CD1c-positive myeloid dendritic cell (primary cell): ENCODE data around the gene PRUNE1.

ENCODE experiments used
- DNase-seq: peaks from one replicate; pipeline ENCODE4 v3.0.0-alpha.2; 2016; ENCODE audit errors: extremely low spot score

Gene PRUNE1

DNA sequence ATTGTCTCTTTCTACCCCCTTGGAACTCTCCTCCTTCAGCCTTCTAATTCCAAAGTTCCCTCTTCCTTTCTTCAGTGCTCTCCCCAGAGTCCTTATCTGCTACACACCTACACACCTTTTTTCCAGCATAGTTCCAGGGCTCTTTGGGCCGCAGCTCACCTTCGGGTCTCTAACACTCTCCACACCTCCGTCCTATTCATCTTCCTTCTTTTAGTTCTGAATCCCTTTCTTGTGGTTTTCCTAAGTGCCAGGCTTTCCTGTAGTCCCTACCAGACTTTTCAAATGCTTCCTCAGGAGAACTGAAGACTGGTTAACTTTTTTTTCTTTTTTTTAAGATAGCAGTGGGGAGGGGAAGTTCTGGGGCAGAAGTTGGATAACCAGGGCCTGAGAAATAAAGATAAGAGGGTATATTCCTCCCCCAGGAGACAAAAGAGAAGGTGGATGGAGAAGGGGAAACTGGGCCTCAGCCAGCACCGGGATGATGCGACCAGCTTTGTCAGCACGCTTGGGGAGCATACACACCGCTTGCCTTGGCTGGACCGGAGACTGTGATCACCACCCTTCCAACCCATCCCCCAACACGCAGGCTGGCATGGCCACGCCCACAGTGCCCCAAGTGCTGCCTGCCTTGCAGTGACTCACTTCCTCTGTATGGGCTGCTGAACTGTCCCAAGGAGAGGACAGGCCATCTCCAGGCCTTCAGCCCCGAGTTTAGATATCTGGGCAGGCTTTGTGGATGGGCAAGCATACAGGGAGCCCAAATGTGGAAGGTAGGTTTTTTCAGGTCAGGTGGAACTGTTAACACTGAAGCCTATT lies 31.2 kb upstream of the PRUNE1 start:
- peak; percentile 86 for DNase-seq

DNA sequence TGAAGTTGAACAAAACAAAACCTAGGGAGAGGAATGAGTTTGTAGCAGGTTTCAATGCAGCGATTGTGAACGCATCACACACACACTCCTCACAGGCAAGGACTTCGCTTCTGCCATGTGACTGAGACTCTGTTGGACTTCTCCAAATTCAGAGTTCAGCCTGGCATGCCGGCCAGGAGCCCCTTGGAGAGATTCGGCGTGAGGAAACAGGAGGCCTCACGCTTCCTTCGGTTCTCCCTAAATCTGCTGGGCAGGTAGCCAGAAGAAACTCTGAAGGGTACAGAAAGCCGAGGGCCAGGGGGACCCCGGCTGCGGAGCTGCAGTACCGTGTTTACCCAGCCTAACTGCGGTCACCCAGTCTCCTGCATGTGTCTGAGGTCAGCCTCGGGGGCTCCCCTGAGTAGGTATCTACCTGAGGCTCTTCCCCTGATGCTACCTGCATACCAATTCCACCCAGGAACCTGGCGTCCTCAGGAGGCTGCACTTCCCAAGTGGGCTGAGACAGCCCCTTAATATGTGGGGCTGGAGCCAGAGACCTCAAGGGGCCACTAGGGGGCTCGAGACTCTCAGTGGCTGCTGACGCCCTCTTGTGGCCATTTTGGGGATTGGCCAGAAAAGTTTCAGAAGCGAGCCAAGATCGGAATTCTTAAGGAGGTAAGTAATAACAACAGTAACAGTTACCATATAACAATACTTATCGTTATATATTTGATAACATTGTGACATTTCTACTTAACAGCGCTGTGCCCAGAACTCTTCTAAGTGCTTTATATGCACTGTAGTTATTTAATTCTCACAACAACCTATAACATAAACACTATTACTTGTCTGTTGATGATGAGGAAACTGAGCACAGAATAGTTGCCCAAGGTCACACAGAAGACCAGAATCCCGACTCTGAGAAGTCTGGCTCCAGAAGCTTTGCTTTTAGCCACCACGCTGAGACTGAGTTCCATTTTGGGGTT lies 28.9 kb upstream of the PRUNE1 start:
- DNase-seq: peak; percentile 97

DNA sequence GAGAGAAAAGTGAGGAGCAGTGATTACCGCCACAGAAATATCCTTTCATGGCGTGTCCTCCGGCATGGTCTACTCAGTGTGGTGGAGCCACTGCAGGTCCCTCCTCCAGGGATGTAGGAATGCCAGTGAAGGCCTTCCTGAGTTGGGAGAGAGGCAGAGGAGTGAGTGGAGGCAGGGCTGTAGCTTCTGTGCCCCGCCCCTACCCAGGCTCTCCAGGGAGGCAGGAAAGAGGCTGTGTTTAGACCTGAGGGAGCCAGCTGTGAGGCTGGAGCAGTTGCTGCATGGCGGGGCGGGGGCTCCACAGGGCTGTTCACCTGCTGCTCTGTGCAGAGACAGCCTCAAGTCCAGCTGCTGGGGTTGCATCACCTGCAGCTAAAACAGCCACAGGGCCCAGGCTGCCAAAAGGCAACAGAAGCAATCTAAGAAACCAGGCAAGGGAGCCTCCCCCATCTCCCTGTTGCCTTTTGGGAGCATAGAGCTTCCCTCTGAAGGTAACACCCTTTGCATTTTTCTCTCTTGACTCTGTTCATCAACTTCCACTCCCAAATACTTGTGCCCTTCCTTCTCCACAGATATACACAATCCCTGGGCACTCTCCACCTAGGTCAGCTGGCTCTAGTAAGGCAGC lies 27.0 kb upstream of the PRUNE1 start:
- no peak for DNase-seq

DNA sequence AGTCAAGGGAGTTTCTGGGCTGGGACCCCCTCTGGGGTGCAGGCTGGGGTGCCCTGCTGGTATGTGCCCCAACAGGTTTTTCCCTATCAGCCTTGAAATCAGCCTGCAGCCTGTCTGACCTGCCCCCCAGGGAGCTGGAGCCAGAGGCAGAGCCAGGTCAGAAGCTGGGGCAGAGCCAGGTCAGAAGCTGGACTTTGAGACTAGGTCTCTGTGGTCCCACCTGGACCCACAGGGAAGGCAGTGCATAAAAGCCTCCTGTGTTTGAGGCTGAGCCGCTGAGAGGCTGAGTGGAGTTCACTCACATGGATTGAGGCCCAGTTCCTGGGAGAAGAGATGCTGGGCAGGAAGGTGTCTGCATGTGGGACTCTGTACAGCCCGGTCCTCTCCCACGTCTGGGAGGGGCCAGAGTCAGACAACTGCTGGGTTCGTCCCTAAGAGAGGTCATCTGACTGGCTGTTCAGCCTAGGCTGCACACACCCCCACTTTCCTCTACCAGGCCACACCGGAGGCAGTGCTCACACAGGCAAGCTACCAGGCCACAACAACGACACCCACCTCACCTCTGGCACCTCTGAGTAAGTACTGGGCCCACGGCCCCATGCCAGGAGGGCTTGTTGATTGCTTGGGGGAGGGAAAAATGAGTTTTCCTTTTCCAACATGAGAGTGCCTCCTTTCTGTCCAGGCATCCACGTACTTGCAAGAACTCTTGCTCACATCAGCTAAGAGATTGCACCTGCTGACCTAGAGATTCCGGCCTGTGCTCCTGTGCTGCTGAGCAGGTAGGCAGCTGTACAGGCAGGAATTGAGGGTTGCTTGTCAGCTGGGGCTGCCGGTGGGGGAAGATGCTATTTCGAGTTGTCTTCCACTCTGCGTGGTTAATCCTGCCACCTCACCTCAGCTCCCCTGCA lies 26.2 kb upstream of the PRUNE1 start, which contains the start of gene ANXA9:
ANXA9 (plus strand) TSS at position 488 of the 908 bp plus-strand sequence. CDS start 814 bp downstream, outside the sequence.
- DNase-seq: no peak

DNA sequence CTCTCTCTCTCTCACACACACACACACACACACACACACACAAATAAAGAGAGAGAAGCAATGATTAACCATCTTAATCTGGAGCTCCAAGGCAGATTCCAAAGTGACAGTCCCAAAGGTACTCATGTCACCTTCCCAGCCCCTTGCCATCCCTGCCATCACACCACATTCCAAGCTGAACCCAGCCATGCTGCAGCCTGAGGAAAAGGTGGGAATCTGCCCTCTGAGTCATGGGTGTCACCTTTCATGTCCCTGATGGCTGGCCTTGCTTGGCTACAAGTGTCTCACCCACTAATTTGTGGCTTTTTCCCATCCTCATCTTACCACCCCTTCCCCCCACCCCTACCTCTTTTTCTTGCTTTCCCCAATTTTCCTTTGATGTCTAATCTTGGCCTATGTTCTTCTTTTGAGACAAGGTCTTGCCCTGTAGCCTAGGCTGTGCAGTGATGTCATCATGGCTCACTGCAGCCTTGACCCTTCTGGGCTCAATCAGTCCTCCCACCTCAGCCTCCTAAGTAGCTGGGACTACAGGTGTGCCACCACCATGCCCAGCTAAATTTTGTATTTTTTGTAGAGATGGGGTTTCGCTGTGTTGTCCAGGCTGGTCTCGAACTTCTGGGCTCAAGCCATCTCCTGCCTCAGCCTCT lies 22.9 kb upstream of the PRUNE1 start:
- DNase-seq: no peak

DNA sequence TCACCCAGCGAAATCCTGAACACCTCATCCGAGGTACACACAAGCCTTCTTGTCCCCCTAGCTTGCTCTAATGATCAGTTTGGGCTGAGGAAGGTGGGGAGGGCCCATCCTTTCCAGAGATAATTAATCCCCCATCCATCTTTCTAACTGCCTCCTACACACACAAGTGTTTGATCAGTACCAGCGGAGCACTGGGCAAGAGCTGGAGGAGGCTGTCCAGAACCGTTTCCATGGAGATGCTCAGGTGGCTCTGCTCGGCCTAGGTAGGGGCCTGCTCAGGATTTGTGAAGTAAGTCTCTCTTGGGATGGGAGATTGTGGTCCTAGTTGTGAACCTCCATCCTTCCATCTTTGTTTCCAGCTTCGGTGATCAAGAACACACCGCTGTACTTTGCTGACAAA lies 20.3 kb upstream of the PRUNE1 start:
- no peak for DNase-seq

DNA sequence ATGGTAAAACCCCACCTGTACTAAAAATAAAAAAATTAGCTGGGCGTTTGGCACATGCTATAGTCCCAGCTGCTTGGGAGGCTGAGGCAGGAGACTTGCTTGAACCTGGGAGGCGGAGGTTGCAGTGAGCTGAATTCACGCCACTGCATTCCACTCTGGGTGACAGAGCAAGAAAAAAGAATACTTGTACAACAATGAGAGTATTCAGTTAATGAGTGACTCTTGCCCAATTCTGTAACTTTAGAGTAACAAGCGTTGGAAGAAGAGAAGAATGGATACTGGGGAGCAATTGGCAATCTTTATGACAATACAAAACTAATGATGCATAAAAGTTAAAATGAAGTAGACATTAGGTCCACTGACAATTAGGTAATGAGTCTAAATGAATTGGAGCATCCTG lies 15.6 kb upstream of the PRUNE1 start:
- no peak for DNase-seq

DNA sequence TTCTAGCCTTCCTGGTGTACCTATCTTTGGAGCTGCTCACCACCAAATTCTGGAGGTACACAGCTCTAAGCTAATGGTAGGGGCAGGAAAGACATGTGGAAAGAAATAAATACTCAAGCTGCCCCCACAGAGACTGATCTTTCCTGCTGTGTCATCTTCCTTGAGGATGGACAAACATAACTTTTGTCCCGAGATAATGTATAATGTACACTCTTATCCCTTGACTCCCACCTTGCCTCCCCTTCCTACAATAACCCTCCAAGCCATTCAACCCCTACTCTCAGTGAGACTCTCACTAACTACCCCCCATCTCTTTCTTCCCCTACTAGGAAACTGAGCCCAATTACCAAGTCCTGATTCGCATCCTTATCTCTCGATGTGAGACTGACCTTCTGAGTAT lies 14.0 kb upstream of the PRUNE1 start:
- no peak for DNase-seq

DNA sequence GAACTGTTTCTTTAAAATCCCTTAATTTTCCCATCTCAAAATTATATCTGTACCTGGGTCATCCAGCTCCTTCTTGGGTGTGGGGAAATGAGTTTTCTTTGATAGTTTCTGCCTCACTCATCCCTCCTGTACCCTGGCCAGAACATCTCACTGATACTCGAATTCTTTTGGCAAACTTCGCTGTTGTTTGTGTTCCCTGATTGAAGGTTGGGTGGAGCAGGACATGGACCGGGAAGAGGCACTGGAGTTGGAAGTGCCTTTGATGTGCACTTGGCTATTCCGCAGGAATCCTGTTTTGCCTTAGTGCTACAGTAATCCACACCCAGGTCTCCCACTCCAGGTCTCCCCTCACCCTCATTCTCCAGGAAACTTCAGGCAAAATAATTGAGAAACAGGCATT lies 12.8 kb upstream of the PRUNE1 start:
- DNase-seq: no peak

DNA sequence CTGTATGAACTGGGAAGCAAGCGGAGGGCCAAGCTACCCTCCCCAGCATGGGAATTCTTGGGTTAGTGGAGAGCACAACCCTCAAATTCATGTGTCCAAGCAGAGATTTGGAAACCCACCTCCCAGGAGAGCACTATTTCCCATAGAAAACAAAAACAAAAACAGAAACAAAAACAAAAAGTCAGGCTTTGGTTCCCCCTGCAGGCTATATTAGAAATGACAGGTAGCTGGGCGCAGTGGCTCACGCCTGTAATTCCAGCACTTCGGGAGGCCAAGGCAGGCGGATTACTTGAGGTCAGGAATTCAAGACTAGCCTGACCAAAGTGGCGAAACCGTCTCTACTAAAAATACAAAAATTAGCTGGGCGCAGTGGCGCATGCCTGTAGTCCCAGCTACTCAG lies 12.4 kb upstream of the PRUNE1 start:
- peak; percentile 58 for DNase-seq

DNA sequence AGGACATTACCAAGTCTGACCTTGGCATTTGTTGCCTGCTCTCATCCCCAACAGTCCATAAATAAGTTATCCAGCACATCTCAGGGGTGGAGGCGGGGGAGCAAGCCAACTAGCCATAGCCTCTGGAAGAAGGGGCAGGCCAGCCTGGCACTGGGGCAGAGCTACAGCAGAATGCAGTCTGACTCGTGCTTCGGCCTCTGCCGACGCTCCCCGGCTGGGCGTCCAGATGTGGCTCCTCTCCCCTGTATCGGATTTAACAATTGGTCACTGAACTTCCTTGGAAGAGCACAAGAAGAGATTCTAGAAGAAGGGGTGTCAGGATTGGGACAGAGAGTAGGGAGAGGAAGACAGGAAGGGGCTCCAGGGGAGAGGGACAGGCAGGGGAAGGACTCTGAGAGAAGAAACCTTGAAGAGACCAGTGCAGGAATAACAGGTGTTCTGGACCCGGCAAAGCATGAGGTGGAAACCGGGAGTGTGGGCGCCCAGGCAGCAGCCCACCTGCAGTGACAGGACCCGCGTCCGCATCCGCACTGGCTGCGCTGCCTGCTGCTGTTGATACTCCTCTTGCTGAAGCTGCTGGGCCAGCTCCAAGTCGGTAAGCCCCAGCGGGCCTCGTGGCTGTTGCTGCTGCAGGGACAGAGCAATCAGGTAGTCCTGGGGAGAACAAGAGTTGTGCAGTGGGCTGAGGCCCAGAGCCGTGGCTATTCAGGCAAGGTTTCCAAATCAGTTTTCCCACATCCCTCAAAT lies 10.9 kb upstream of the PRUNE1 start:
- DNase-seq: no peak

DNA sequence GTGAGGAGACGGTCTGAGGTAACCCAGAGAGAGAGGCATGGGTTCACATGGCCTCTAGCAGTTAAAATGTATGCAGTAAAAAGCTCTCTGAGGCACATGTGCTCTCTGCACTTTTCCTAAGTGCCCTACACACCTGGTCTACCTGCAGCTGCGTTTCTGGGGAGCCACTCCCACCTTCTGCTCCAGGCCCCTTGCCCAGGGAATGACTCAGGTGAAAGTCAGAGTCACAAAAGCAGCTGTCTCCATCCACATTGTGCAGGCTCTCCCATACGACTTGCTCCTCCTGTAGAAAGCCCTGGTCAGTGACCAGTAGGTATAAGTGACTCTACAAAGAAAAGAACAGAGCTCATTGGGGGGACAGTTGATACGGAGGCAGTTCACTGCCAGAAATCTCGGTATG lies 10.3 kb upstream of the PRUNE1 start:
- no peak for DNase-seq

DNA sequence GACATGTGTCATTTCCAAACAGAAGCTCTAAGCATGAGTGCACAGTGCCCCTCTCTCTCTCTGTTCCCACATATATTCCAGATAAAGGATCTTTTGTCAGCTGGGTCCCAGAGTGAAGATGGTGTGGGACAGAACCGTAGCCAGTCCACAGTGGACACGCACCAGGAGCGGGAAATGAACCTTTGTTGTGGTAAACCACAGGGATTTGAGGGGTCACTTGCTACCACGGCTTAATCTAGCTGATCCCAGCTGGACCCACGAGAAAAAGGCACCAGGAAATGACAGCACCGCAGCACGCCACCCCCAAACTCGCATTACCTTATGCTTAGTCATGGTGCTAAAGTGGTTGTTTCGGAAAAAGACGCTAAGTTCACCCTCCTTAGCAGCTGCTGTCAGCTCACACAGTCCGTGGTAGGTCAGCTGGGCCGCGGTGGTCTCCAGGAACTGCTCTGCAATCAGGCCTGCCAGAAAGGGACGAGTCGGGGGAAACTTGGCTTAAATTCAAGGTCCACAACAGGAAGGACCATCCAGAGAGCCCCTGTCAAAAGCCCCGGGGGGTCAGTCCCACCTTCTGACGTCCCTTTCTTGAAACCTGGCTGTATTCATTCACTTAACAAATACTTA lies 9.1 kb upstream of the PRUNE1 start:
- DNase-seq: peak; percentile 64

DNA sequence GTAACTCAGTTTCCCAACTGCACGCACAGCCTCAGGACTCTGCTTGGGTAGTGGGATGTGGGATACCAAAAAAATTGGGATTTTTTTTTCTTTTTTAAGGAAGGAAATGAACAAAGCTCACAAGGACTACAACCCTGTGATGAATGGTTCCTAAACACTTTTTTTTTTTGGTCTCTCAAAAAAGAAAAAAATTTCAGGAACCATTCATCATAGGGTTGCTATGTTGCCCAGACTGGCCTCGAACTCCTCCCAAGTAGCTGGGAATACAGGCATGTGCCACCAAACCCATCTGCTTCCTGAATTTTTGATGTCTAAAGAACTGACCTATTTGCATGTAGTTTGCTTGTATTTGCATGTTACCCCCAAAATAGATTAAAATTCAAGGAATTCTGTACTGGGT lies 8.3 kb upstream of the PRUNE1 start:
- peak; percentile 24 for DNase-seq

DNA sequence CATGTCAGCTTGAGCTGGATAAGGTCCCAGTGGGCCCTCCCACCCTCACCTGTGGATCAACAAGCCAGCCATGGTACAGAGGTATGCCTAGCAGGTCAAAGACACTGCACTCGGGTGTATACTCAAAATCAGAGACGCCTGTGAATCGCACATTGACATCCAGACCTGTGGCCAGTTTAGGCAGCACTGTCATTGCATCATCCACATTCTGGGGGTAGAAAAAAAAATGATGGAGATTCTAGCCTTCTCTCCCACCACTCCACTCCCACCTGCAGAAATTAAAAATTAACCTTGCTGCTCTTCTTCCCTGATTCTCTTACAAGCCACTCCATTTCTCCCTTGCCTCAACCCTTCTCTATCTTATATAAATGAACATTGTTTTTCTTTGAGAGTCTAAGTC lies 7.8 kb upstream of the PRUNE1 start:
- DNase-seq: no peak

DNA sequence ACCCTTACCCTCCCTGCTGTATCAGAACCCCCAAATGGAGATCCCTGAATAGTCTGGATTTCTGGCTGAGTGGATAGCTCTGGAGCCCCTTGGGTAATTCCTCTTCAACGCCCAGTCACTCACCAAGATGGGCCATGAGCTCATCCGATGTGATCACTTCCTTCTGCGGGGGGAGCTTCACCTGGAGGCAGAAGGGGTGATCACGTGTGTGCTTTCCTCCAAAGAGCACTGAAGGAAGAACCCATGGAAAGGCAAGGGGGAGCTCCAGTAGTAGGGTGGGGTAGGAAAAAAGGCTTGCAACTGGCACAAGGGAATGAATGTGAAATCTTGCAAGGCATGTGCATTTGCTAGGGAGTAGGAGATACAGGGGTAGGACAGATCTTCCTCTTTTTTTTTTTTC lies 6.6 kb upstream of the PRUNE1 start:
- DNase-seq: peak; percentile 77

DNA sequence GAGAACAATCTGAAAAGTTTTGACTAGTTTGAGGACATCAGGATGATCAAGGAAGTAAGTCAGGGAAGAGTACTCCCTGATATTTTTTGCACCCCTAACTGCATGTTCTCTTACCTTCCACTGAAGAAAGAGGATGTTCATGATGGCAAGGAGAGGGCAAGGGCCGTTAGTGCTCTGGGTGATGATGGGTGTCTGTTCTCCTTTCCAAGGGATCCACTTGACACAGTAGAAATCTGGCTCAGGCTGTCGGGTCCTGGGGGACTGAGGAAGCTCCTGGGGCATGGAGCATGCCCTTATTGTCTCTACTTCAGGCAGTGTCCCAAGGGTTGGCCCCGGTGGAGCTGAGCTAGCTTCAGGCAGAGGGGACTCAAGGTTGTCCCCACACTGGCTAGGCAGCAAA lies 6.2 kb upstream of the PRUNE1 start:
- DNase-seq: peak; percentile 67

DNA sequence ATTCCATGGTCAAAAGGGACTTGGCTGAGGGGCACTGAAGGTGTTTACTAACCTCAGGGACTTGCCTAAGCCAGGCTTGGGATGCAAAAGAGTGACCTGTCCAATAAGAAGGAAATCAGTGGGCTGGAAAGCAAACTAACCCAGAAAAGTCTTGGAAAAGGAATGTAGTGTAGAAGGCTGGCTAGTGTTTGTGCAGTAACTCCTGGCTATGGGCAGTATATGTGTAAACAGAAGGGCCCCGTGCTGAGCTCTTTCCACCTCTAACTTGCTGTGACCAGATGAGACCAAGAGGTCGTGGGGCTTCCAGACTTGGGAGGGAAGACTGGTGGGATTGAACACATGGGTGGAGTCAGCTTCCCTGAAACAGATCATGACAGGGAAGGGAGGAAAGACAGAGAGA lies 5.6 kb upstream of the PRUNE1 start:
- no peak for DNase-seq

DNA sequence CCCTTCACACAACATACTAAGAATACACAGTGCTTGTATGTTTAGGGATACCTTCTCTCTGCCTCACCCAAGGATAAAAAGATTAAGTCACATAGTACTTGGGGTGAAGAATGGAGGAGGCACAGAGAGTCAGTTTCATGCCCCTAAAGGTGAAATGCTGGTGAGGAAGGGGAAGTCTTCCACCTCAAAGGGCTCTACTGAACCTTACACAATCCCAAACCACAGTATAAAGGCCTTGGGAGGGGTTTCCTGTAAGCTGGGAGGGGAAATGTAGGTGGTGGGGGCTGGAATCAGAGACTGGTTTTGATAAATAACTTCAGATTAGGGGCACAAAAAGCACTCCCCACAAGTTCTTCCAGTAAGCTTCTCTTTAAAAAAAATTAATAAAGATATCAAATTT lies 5.1 kb upstream of the PRUNE1 start:
- peak; percentile 53 for DNase-seq
